SK-N-SH (cell line): ENCODE data around the gene NCKAP5.

Source experiments
- CHD2 ChIP-seq: fragments of 150-350 bp; IDR thresholded peaks from 2 replicates; pipeline ENCODE4 v1.6.1; 2018; ENCODE audit warnings: low read length; ENCODE audit not compliant: partially characterized antibody
- EP300 ChIP-seq, 2 experiments: IDR thresholded peaks; 2 replicates each; pipeline versions ENCODE4 v1.4.0 to v1.6.1; 2012; ENCODE audit warnings: borderline replicate concordance in 1 of 2, low read depth in 1 of 2, low read length in 1 of 2
- FOXM1 ChIP-seq: IDR thresholded peaks from 2 replicates; pipeline ENCODE4 v1.4.0; 2012; ENCODE audit warnings: low read depth, mild to moderate bottlenecking
- GABPA ChIP-seq: IDR thresholded peaks from 2 replicates; pipeline ENCODE4 v1.4.0; 2012; ENCODE audit warnings: low read depth, mild to moderate bottlenecking
- JUND ChIP-seq: IDR thresholded peaks from 2 replicates; pipeline ENCODE4 v1.4.0; 2012
- POLR2AphosphoS5 ChIP-seq: IDR thresholded peaks from 2 replicates; pipeline ENCODE4 v1.6.1; 2012; ENCODE audit warnings: low read depth, low read length
- RAD21 ChIP-seq: IDR thresholded peaks from 2 replicates; pipeline ENCODE4 v1.6.1; 2012; ENCODE audit warnings: mild to moderate bottlenecking, low read length
- RCOR1 ChIP-seq: fragments of 150-350 bp; IDR thresholded peaks from 2 replicates; pipeline ENCODE4 v1.6.1; 2017; ENCODE audit warnings: antibody characterized with exemption, low read length
- RFX5 ChIP-seq: IDR thresholded peaks from 2 replicates; pipeline ENCODE4 v1.6.1; 2012; ENCODE audit warnings: mild to moderate bottlenecking, improper control_type of control experiment, low read length
- TAF1 ChIP-seq: IDR thresholded peaks from 2 replicates; pipeline ENCODE4 v1.6.1; 2012; ENCODE audit warnings: low read depth, mild to moderate bottlenecking, low read length, moderate library complexity, borderline replicate concordance
- YY1 ChIP-seq: IDR thresholded peaks from 2 replicates; pipeline ENCODE4 v1.4.0; 2012; ENCODE audit warnings: low read depth, mild to moderate bottlenecking
- TF ChIP-seq, protein P1 (sequence below): fragments of 200-600 bp; sonication (generic); IDR thresholded peaks from 2 replicates; pipeline ENCODE4 v1.6.1; 2017; ENCODE audit warnings: antibody characterized with exemption, mild to moderate bottlenecking, moderate library complexity
- TF ChIP-seq, protein P2 (sequence below): IDR thresholded peaks from 2 replicates; pipeline ENCODE4; 2012
- TF ChIP-seq, protein P3 (sequence below): IDR thresholded peaks from 2 replicates; pipeline ENCODE4 v1.4.0; 2012; ENCODE audit warnings: low read depth

DNA sequence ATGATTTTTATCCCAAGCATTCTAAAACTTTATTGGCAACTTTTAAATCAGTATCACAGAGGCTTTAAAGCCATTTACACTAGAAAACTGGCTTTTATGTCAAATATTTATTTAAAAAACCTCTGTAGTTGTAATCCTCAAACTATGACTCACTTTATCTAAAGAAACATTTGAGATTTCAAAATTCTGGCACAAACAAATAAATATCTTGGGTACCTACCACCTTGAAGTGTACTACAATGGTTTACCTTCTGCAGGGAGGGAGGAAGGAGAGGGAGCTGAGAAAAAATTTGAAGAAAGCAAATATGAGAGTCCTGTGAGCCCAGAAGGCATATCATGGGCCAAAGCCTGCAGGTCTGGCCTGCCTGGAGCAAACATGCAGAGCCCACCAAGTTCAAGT is 155.6 kb downstream of the NCKAP5 start:
- TF ChIP-seq TAF1, result no peak
- TF ChIP-seq, protein P1, sequence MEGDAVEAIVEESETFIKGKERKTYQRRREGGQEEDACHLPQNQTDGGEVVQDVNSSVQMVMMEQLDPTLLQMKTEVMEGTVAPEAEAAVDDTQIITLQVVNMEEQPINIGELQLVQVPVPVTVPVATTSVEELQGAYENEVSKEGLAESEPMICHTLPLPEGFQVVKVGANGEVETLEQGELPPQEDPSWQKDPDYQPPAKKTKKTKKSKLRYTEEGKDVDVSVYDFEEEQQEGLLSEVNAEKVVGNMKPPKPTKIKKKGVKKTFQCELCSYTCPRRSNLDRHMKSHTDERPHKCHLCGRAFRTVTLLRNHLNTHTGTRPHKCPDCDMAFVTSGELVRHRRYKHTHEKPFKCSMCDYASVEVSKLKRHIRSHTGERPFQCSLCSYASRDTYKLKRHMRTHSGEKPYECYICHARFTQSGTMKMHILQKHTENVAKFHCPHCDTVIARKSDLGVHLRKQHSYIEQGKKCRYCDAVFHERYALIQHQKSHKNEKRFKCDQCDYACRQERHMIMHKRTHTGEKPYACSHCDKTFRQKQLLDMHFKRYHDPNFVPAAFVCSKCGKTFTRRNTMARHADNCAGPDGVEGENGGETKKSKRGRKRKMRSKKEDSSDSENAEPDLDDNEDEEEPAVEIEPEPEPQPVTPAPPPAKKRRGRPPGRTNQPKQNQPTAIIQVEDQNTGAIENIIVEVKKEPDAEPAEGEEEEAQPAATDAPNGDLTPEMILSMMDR, result no peak
- no peak for TF ChIP-seq POLR2AphosphoS5
- TF ChIP-seq GABPA, result no peak
- TF ChIP-seq JUND, result no peak
- TF ChIP-seq, protein P2, sequence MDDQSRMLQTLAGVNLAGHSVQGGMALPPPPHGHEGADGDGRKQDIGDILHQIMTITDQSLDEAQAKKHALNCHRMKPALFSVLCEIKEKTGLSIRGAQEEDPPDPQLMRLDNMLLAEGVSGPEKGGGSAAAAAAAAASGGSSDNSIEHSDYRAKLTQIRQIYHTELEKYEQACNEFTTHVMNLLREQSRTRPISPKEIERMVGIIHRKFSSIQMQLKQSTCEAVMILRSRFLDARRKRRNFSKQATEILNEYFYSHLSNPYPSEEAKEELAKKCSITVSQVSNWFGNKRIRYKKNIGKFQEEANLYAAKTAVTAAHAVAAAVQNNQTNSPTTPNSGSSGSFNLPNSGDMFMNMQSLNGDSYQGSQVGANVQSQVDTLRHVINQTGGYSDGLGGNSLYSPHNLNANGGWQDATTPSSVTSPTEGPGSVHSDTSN, result no peak
- TF ChIP-seq RAD21, result no peak
- TF ChIP-seq FOXM1, result no peak
- TF ChIP-seq EP300 (IDR thresholded peaks at IDR 0.05; ENCODE audit: borderline replicate concordance in 1 of 2, low read depth in 1 of 2, low read length in 1 of 2), result no peak
- TF ChIP-seq, protein P3, sequence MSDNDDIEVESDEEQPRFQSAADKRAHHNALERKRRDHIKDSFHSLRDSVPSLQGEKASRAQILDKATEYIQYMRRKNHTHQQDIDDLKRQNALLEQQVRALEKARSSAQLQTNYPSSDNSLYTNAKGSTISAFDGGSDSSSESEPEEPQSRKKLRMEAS, result no peak
- no peak for TF ChIP-seq RFX5
- no peak for TF ChIP-seq CHD2
- TF ChIP-seq YY1, result no peak
- no peak for TF ChIP-seq RCOR1
